Osteoblast (primary cell): Measurements from ENCODE around the gene FILIP1L. TPM values are rescaled to one million over a fixed set of nuclear protein-coding genes. Genes with fewer than 3 reads are reported as not detected.
A peak's percentile ranks its signal among the peaks of the same experiment; 100 is the strongest.

ENCODE experiments used
- DNase-seq: peaks from one replicate; pipeline ENCODE4 v3.0.0; 2011; ENCODE audit warnings: low spot score, mixed read lengths; ENCODE audit not compliant: insufficient read length; ENCODE audit errors: missing footprints
- H2AFZ ChIP-seq: 2 replicates; pipeline ENCODE4 v1.6.0; 2011; ENCODE audit warnings: mild to moderate bottlenecking, low read length
- H3K27ac ChIP-seq: 2 replicates; pipeline ENCODE4 v1.5.1; 2011; ENCODE audit warnings: mild to moderate bottlenecking, low read depth, low read length, moderate library complexity
- H3K27me3 ChIP-seq: 2 replicates; pipeline ENCODE4 v1.6.0; 2012; ENCODE audit warnings: mild to moderate bottlenecking, control low read depth, inconsistent platforms, low read length, moderate library complexity; ENCODE audit not compliant: insufficient read depth
- H3K36me3 ChIP-seq: 2 replicates; pipeline ENCODE4 v1.5.1; 2011; ENCODE audit warnings: mild to moderate bottlenecking, low read length, control low read depth, moderate library complexity; ENCODE audit not compliant: insufficient read depth
- H3K4me1 ChIP-seq: 2 replicates; pipeline ENCODE4 v1.5.1; 2011; ENCODE audit warnings: mild to moderate bottlenecking, low read length, control low read depth, moderate library complexity; ENCODE audit not compliant: insufficient read depth
- H3K4me2 ChIP-seq: 2 replicates; pipeline ENCODE4 v1.6.0; 2011; ENCODE audit warnings: mild to moderate bottlenecking, low read length; ENCODE audit not compliant: insufficient read depth
- H3K4me3 ChIP-seq: fragments of 200-600 bp; sonication (generic); 3 replicates; pipeline ENCODE4 v1.5.1; 2012; ENCODE audit warnings: mild to moderate bottlenecking, low read length, inconsistent platforms; ENCODE audit not compliant: insufficient read depth
- H3K79me2 ChIP-seq: 2 replicates; pipeline ENCODE4 v1.6.0; 2012; ENCODE audit warnings: mild to moderate bottlenecking, low read length, control low read depth, inconsistent platforms; ENCODE audit not compliant: insufficient read depth
- H3K9me3 ChIP-seq: 2 replicates; pipeline ENCODE4 v1.5.1; 2011; ENCODE audit warnings: low read depth, low read length, control low read depth
- H4K20me1 ChIP-seq: 2 replicates; pipeline ENCODE4 v1.6.0; 2012; ENCODE audit warnings: mild to moderate bottlenecking, low read length, control low read depth; ENCODE audit not compliant: insufficient read depth
- CTCF ChIP-seq: IDR thresholded peaks from 2 replicates; pipeline ENCODE4 v1.5.1; 2011; ENCODE audit warnings: mild to moderate bottlenecking, low read depth, low read length, moderate library complexity; ENCODE audit errors: extremely low read depth
- total RNA-seq: library from RNA; depleted of rRNA; stranded (reverse); fragments of >200 nt; gene quantifications from 2 replicates; pipeline ENCODE4 v1.2.3, GENCODE V29; 2012

FILIP1L gene
- total RNA-seq = 5.8 and 5.9 TPM in 2 replicates

- Histone ChIP-seq H3K27me3 (no peaks in the 10 kb centered on the region), H3K36me3 (no peaks in the 10 kb centered on the region), H3K9me3 (no peaks in the 10 kb centered on the region), H3K4me3 (no peak within 1 kb of the TSS), H4K20me1 (no peaks in the 10 kb centered on the region), H3K4me1 (no peaks in the 10 kb centered on the region), H2AFZ (no peak within 1 kb of the TSS), H3K79me2 (no peaks in the 10 kb centered on the region), H3K4me2 (no peak within 1 kb of the TSS), H3K27ac (no peak within 1 kb of the TSS)
- no peak for DNase-seq
- TF ChIP-seq CTCF = no peak
These were observed at the start of gene FILIP1L for GRCh38 chr3:100114413-100115030. TSS of gene FILIP1L (minus strand) at chr3:100114501.

GRCh38 chr3:100163787-100164186 is 49.5 kb upstream of the FILIP1L start:
- no peak for DNase-seq

GRCh38 chr3:100160521-100160920 is 46.2 kb upstream of the FILIP1L start:
- Histone ChIP-seq H3K27ac (peak overlapping the region; percentile 89), H3K36me3 (no peaks in the 10 kb centered on the region), H3K27me3 (no peaks in the 10 kb centered on the region), H2AFZ (no peak overlapping the region), H3K4me2 (peak overlapping the region; percentile 66), H3K4me3 (no peak overlapping the region), H3K79me2 (no peaks in the 10 kb centered on the region), H3K4me1 (peaks cover 30% of the 10 kb centered on the region), H3K9me3 (no peaks in the 10 kb centered on the region), H4K20me1 (no peaks in the 10 kb centered on the region)
- DNase-seq = no peak
- TF ChIP-seq CTCF = no peak

More at GRCh38 chr3:100163787-100164186, 49.5 kb upstream of the FILIP1L start:
- no peaks in the 10 kb centered on the region for H3K27me3 ChIP-seq
- no peak overlapping the region for H3K4me2 ChIP-seq
- no peak overlapping the region for H3K27ac ChIP-seq
- H3K4me3 ChIP-seq = no peak overlapping the region
- no peaks in the 10 kb centered on the region for H3K36me3 ChIP-seq
- peaks cover 23% of the 10 kb centered on the region for H3K4me1 ChIP-seq
- no peak for TF ChIP-seq CTCF
- no peaks in the 10 kb centered on the region for H3K79me2 ChIP-seq
- no peaks in the 10 kb centered on the region for H4K20me1 ChIP-seq
- H2AFZ ChIP-seq = no peak overlapping the region
- H3K9me3 ChIP-seq = no peaks in the 10 kb centered on the region

- Histone ChIP-seq H3K79me2 (no peaks in the 10 kb centered on the region), H3K4me2 (peak overlapping the region; percentile 66)
- TF ChIP-seq CTCF = no peak
These were observed 45.2 kb upstream of the FILIP1L start for GRCh38 chr3:100159331-100160153.

More at GRCh38 chr3:100159331-100160153, 45.2 kb upstream of the FILIP1L start:
- Histone ChIP-seq H3K36me3 (no peaks in the 10 kb centered on the region), H3K27me3 (no peaks in the 10 kb centered on the region), H2AFZ (no peak overlapping the region), H3K27ac (peak overlapping the region; percentile 89), H4K20me1 (no peaks in the 10 kb centered on the region), H3K4me3 (no peak overlapping the region), H3K9me3 (no peaks in the 10 kb centered on the region), H3K4me1 (peaks cover 30% of the 10 kb centered on the region)
- peak; percentile 49 for DNase-seq
